ENCODE measurements around the gene CACNG4.

- TF ChIP-seq CTCF (conservative IDR thresholded peaks at IDR 0.05; ENCODE audit: low read depth, low read length) (no peak), EZH2 (IDR thresholded peaks at IDR 0.05; ENCODE audit: low read length, unreplicated experiment) (no peak)
Observed at GRCh38 chr17:66923886-66924285, 40.6 kb upstream of the CACNG4 start.
